GM19025 (cell line): ENCODE measurements around the gene RGL2.
A peak's percentile ranks its signal among the peaks of the same experiment; 100 is the strongest.

Experiments
- ATAC-seq: cut with Tn5 transposase; IDR thresholded peaks from one replicate; pipeline ENCODE4 v1.9.1; 2021; ENCODE audit warnings: mild to moderate bottlenecking, low read depth, moderate library complexity; ENCODE audit not compliant: unreplicated experiment

The RGL2 gene

DNA sequence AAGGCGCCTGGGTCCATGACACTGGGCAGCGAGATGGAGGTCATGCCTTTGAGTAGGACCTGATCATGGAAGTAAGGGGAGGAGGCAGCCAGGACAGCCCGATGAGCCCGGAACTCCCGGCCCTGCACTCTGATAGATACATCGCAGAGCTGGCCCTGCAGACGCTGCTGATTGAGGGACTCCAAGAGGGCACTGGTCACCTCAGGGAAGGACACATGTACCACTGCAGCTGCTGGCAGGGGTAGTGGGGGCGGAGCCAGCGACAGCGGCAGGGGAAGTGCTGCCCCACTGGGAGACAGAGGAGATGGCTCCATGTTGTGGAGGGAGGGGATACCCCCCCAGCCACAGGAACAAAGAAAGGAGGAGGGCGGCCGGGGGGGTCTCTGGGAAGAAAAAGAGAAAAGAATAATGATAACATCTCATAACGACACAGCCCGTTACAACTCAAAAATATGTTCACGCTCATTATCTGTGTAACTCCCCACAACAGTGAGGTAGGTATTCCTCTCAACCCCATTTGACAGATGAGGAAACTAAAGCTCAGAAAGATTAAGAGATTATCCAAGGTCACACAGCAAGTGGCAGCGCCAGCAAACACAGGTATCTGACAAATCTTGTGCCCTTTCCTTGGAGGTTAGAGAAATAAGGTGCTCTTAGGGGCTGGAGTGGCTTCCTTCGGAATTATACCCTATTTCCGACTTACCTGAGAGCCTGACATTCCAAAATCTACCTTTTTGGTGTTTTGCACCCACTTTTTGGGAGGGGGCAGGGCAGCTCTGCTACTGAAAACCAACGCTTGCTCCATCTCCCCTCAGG lies 18.1 kb upstream of the RGL2 start:
- no peak for ATAC-seq

DNA sequence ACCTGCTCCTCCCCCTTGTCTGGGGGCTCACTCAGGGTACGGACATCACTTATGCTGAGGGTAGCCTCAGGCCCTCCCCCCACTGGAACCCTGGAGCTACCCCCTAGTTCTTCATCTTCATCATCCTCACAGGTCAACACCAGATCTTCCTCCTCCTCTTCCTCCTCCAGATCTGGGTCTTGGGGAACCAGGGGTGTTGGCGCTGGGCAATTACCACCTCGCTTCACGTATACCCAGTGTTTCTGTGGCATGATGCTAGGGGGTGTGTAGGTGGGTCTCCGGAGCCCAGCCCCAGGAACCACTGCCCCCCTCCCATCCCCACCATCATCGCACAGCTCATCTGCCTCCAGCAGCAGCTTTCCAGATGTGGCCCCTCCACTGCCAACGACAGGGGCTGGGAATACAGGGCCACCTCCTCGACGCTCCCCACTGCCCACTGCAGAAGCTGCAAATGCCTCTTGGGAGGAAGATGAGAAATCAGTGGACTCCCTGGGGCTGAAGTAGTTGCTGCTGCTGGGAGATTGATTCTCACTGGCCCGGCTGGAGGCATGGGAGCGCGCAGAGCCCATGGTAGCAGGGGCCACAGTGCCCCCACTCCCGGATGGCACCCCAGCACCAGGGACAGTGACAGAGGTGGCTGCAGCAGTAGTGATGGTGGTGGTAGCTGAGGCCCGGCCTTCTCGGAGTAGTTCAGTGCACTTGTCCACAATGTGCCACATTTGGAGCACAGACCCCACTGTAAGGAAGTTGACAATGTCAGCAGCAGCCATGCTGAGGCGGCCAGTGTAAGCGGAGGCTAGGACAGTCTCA lies 17.3 kb upstream of the RGL2 start:
- ATAC-seq: no peak

DNA sequence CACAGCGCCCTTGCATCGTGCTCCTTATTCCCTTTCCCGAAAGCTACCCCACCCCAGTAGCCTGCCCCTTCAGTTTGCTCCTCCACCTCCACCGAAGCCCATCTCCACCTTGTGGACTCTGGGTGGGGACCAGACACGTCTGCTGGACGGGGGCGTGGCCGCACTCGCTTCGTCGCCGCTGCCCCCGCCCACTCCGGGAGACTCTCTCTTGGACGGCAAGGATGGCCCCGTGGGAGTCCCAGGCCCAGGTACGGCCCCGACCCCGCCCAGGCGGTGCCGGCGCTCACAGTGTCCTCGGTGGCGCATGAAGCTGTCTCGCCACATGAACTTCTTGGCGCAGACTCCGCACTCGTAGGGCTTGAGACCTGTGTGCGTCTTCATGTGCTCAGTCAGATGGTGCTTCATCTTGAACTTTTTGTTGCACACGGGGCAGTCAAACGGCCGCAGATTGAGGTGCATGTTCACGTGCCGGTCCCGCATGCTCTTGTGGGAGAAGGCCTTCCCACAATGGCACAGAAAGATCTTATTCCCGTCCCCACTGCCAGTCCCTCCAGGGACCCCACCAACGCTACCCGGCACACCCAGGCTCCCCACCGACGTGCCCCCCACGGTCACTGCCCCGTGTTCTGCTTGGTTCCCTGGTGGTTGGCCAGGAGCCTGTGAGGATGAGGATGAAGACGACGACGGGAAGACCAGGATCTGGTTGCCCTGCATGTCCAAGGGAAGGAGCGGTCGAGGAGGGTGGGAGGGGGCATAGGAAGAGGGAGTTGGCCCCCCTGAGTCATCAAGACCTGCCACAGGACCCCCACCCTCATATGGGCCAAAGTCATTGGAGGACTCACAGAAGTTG lies 16.4 kb upstream of the RGL2 start:
- no peak for ATAC-seq

DNA sequence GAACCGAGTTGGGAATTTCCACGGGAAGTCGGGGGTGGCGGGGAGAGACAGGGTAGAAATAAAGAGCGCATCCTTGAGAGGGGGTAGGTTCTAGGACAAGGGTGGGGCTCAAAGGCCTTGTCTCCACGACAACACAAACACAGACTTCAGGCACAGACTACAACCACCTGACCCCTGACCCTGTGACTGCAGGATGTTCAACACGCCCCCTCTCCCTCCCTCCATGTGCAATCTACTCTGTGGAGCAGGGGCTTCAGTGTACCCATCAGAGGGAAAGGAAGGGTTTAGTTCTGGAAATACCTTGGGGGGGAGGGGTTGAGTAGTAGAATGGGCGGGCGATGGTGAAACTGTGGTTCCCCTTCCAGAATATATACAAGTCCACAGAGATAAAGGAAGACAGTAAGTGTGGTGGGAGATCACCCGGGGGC lies 15.8 kb upstream of the RGL2 start:
- no peak for ATAC-seq

DNA sequence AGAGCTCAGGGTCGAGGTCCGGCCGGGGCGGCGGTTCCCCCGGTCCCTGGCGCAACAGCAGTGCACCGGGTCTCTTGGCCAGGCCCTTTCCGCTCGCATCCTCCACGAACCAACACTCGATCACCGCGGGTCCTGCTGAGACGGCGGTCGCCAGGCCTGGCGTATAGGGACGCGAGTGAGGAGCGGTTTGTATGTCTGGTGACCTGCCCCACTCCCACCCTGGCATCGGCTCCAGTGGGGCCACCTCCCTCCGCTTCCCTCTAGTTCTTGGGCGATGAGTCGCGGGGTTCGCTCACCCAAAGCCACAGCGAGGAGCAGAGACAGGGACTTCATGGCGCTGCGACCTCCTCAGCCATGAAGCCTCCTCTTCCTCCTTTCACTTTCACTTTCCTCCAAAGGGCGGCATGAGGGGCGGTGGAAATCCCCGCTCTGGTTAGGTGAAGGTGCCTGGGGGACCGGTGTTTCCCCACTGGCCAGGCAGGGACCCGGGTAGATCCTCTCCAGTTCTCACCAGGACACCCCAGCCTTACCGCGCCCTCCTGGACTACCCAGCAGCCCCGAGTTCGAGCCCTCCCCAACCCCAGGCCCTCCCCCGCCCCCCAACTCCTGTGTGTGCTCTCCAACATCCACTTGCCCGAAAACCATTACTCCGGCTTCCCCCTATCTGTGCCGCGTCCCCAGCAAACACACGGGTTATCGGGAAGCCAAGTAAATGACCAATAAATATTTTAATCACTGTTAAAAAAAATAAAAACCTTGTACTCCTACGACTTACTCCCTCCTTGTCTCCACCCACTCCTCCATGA lies 15.2 kb upstream of the RGL2 start, which contains the start of gene TAPBP:
TSS of gene TAPBP (minus strand) at position 370 of the 806 bp plus-strand sequence. CDS start at position 333, 37 bp downstream.
- no peak for ATAC-seq

DNA sequence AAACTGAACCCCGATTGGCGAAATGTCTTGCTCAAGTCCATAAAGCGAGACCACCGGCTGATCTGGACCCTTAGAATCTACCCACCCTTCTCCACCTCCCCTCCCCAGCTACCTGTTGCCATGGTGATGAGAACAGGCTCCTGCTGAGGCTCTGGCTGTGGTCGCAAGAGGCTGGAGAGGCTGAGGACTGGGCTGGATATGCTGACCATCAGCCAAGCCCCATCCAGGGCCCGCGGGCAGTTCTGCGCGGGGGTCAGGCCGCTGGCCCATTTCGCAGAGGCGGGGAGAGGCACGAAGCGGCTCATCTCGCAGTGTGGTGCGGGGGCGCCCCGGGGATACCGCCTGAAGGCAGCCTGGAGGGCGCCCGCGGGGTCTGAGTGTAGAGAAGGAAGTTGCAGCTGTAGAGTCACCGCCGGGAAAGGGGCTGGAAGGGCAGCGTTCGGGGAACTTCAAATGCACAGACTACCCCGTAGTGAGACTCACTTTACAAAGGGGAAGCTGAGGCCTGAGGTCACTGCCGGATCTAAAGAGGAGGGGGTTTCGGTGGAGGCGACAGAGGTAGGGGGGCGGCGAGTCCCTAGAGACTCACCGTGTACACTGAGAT lies 14.5 kb upstream of the RGL2 start:
- ATAC-seq: no peak

DNA sequence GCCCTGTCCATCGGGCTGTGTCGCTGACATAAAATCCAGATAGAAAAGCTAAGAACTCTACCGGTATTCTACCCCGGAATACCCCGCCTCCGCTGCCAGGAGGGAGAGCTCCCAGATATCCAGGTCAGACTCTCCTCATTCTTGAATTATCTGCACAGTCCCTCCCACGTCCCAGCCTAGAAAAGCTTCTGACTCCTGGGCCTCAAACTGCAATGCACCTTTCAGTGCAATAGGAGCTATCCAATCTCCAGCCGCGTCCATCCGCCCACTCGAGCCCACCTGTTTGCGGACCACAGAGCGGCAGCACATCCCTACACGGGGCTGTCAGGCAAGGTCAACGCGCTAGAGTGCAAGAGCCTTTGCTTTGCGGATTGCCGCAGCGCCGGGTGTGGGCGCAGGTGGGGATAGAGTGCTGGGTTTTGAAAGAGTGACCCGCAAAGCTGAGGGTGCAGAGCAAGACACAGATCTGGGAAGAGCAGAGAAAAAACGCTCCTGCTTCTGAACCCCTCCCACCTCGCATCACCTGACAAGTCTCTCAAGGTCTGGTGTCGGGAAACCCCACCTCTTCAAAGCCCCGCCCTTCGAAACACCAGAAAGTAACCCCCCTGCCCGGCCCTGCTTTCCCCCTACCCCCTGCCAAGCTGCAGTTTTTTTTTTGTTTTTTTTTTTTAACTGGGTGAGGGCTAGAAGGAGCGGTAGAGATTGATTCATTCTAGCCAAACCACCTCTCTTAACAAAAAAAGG lies 13.8 kb upstream of the RGL2 start:
- ATAC-seq: no peak

DNA sequence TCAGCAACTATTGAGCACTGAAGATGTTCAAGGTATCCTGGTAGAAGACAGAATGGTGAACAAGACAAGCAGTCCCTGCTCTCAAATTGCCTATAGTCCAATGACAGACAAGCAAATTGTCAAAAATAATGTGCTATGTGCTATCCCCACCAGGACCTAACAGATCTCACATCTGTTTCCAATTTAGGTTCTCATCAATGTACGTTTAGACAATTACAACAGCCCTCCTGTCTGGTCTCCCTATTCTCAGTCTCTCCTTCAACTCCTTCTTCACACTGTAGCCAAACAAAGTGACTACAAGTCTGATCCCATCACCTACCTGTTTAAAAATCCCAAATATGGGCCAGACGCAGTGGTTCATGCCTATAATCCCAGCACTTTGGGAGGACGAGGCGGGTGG lies 7.6 kb upstream of the RGL2 start:
- ATAC-seq: no peak

DNA sequence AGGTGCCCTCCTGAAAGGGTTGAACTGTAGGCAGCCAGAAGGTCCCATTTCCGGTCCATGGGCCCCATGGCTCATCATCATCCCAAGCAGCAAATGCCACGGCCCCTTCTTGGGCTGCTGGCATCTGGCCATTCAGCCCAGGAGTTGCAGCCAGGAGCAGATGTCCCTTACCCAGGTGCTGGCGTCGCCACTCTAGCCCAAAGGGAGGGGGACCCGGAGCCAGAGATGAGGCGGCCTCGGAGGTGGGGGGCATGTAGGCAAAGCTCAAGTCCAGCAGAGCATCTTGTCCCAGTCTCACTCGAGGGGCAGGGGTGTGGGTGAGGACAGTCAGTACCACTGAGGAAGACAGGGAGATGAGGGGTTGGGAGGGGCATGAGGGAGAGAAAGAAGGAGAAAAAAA lies 6.3 kb upstream of the RGL2 start:
- ATAC-seq: no peak

DNA sequence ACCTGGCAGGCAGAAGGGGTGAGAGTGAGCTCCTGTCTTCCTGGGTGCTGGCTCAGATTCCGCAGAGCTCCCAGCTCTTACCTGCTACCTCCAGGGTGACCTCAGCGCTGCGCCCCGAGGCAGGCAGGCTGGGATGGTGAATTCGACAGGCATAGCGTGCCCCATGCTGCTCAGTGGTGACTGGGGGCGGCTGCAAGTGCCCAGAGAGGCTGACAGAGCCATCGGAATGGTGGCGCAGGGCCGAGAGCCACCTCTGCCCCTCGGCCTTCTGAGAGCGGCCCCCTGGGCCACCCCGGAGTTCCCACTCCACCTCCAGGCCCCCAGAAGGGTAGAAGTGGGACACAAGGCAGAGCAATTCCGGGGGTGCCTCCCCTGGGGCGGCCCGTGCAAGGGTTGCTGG lies 5.5 kb upstream of the RGL2 start:
- ATAC-seq: no peak

DNA sequence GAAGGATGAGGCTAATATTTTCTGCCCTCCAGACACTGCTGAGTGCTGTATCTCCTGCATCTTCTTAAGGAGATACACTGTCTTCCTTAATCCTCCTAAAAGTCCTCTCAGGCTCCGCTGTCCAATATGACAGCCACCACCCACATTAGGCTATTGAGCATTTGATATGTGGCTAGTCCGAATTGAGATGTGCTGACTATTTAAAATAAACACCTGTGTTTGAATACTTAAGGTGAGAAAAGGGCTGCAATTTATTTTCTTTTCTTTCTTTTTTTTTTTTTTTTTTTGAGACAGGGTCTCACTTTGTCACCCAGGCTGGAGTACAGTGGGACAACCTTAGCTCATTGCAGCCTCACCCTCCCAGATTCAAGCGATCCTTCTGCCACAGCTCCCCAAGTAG lies 3.1 kb upstream of the RGL2 start:
- ATAC-seq: no peak

DNA sequence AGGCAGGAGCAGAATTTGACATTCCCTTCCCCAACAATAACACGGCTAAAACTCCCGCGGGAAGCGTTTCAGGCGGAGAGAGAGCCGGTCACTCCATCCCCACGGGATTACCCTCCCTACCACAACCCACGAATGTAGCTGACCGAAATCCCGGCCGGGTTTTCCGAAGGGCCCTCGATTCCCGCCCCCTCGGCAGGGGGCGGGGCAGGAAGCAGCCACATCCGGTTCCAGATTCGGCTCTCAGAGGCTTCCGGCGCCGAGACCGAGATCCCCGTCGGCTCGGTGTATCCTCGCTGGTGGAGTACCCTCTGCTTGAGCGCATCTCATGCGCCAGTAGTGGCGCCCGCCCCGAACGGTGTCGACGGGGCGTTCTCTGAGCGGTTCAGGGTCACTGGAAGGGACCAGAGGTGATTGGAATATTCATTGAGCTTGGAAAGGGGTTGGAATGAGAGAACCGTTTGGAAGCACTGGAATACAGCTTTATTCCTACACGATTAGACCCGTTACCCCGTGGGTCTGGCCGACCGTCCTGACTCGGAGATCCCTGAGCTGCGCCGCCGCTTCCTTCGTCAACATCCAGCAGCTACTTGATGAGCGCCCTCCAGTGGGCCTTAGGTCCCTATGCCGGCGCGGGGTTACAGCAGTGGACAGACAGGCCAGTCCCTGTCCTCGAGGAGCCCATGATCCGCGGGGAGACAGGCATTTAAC lies 649 bp upstream of the RGL2 start:
- peak; percentile 67 for ATAC-seq

DNA sequence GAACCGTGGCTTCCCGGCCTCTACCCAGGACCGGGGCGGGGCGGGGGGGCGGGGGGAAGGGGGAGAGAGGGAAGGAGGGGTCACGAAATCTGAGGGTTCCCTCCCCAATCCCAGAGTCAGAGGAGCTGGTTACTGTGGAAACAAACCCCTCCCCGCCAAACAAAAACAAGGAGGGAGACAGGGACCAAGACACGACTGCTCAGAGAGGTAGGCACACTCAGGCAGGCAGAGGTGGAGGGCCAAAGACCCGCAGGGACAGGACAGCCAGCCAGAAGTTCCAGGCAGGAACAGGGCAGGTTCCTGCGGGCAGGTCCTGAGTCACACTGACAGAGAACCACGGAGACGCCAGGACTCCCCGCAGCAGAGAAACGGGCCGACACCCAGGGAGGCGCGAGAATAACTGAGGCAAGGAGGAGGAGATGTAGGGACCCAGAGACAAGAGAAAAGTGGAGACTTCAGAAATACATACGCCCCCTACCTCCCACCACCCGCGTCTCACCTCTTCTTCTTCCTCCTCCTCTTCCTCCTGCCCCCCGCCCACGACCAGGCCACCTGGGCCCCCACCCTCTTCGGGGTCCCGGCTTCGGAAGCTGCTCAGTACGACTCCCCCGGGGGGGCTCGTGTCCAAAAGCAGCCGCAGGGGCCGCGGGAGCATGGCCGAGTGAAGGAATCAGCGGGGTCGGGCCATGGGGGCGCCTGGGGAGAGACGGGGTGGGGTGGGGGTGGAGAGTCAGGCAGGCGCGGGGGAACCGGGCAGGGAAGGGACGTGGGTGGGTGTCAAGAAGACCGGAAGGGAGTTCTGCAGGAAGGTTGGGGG lies 578 bp downstream of the RGL2 start:
- no peak for ATAC-seq

DNA sequence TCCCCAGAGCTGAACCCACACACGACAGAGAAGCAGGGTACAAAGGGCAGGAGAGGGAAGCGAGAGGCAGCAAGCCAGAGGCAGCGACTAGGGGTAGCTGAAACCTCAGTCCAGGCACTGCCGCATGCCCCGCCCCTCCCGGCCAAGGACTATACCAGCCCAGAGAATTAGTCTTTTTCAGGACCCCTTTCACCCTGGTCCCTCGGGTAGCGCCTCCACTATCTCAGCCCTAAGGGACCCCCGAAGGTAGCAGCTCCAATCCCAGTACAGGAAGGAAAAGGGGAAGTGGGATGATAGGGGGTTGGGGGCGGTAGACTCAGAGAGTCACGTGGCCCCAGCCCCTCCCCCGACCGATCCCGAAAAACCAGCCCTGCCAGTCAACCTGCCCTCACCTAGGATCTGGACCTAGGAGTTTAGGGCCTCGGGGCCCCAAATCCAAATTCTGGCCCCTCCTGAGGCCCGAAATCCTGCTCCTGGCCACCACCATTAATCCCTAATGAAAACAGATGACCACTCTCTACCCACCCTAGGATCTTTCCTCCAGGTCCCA lies 1.3 kb downstream of the RGL2 start:
- no peak for ATAC-seq

DNA sequence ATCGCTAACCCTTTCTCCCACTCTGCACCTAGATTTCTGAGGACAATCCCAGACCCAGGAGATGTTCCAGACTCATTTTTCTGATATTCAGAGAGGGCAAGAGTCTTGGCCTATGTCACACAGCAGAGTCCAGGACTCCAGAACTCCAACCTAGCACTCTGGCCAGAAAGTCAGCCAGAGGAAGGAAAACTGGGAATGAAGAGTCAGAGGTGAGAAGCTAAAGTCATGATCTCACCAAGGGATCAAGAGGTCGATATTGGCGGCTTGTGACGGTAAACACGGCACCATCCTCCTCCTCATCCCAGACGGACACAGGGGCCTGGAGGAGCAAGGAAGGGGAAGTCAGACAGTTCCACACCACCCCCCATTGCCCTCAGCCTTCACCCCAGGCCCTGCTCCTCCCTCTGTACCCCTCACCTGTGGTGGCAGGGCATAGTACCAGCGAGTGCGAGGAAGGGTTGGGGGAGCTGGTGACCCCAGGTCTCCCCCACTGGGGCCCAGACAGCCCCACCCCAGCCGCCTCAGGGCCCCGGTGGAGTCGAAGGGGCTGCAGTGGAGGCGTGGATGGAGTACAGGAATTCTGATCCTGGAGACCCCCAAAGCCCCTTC lies 1.8 kb downstream of the RGL2 start:
- no peak for ATAC-seq

DNA sequence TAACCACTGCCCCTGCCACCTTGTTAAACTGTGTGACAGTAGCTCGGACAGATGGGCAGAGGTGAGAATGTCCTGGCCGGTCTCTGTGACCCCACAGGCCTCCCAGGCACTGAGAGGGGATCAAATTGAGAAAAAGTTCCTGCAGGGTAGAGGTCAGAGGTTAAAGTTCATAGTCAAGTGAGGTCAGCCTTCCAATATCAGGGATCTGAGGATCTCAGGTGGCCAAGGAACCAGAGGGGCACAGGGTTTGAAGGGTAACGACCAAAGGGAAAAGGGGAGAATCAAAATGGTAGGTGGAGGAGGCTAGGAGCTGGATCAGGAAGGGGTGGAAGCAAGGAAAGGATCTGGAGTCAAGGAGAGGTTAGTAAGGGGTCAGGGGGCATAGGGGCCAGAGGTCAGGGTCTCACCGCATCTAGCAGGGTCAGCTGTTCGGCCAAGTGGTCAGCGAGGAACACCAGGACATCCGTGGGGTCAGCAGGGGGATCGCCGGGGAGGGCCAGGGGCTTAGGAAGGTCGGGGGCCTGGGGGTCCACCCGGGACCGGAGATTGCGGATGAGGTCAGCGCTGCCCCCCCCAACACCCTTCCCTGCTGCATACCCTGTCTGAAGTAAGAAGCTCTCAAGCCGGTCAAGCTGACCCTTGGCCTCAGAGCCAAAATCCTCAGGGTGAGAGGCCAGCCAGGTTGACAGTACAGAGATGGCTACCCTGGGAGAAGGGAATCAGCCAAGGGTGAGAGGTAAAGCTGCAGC lies 2.9 kb downstream of the RGL2 start:
- no peak for ATAC-seq
